Fibroblast of the aortic adventitia (primary cell): ENCODE data around the gene AGBL4. TPM values are rescaled to one million over a fixed set of nuclear protein-coding genes. Genes with fewer than 3 reads are reported as not detected.
A peak's percentile ranks its signal among the peaks of the same experiment; 100 is the strongest.

ENCODE experiments used
- DNase-seq: peaks from one replicate; pipeline ENCODE4 v3.0.0-alpha.2; 2010; ENCODE audit warnings: low read depth
- H3K4me3 ChIP-seq: 2 replicates; pipeline ENCODE4 v1.5.1; 2011; ENCODE audit warnings: low read depth, mild to moderate bottlenecking, control low read depth, low read length, moderate library complexity
- total RNA-seq: library from RNA; depleted of rRNA; stranded (reverse); fragments of >200 nt; gene quantifications from 2 replicates; pipeline ENCODE4 v1.2.3, GENCODE V29; 2012; ENCODE audit warnings: low replicate concordance
- TF ChIP-seq, protein P1 (sequence below): IDR thresholded peaks from 2 replicates; pipeline ENCODE4 v1.5.1; 2011; ENCODE audit warnings: mild to moderate bottlenecking, low read length, control low read depth, inconsistent platforms; ENCODE audit not compliant: insufficient read depth

The AGBL4 gene
- total RNA-seq, 1 donor = not detected

GRCh38 chr1:48940962-48941732 lies 1082.6 kb downstream of the AGBL4 start:
- TF ChIP-seq, protein P1, sequence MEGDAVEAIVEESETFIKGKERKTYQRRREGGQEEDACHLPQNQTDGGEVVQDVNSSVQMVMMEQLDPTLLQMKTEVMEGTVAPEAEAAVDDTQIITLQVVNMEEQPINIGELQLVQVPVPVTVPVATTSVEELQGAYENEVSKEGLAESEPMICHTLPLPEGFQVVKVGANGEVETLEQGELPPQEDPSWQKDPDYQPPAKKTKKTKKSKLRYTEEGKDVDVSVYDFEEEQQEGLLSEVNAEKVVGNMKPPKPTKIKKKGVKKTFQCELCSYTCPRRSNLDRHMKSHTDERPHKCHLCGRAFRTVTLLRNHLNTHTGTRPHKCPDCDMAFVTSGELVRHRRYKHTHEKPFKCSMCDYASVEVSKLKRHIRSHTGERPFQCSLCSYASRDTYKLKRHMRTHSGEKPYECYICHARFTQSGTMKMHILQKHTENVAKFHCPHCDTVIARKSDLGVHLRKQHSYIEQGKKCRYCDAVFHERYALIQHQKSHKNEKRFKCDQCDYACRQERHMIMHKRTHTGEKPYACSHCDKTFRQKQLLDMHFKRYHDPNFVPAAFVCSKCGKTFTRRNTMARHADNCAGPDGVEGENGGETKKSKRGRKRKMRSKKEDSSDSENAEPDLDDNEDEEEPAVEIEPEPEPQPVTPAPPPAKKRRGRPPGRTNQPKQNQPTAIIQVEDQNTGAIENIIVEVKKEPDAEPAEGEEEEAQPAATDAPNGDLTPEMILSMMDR = no peak
- no peak for DNase-seq
- no peak overlapping the region for H3K4me3 ChIP-seq

DNA sequence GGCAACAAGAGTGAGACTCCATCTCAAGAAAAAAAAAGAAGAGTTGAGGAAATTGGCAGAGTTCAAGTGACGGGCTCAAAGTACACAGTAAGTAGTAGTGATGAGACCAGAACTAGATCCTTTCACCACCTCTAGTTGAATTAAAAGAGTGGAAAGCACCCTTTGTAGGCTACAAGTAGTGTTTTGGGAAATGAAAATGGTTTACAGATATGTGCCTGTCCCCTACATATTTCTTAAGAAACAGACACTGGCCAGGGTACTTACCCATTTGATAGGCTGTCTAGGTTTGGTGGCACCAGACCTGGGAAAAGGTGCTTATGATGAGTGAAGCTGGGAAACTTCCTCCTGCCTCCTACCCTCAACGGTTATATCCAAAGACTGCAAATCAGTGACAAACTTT lies 1083.4 kb downstream of the AGBL4 start:
- TF ChIP-seq, protein P1 = no peak
- no peak overlapping the region for H3K4me3 ChIP-seq
- no peak for DNase-seq

- TF ChIP-seq, protein P1 = no peak
These were observed 1083.9 kb downstream of the AGBL4 start for GRCh38 chr1:48939828-48940227.

GRCh38 chr1:48939042-48939441 lies 1084.7 kb downstream of the AGBL4 start:
- no peak overlapping the region for H3K4me3 ChIP-seq
- no peak for DNase-seq
- TF ChIP-seq, protein P1 = no peak

More at GRCh38 chr1:48939828-48940227, 1083.9 kb downstream of the AGBL4 start:
- no peak overlapping the region for H3K4me3 ChIP-seq
- no peak for DNase-seq

- TF ChIP-seq, protein P1 = no peak
These were observed 1086.0 kb downstream of the AGBL4 start for GRCh38 chr1:48937732-48938131.

DNA sequence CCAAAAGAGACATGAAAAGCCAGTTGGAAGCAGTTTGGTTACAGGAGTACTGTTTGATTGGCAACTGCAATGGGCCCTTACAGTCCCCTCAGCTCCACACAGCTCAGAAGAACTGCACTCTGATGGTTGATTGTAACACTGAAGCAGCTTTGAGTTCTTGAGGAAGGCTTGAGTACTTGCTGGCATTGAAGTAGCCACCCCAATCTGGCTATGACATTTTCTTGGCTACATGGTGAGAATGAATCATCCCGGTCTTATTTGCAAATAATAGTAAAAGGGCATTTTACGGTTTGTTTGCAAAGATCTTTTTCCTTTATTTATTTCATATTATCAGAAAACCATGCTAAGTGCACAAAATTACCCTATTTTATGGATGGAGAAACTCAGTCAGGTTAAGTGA lies 1087.3 kb downstream of the AGBL4 start:
- DNase-seq = peak; percentile 1
- H3K4me3 ChIP-seq = no peak overlapping the region
- TF ChIP-seq, protein P1 = no peak

More at GRCh38 chr1:48937732-48938131, 1086.0 kb downstream of the AGBL4 start:
- no peak for DNase-seq
- no peak overlapping the region for H3K4me3 ChIP-seq
